Bone marrow (tissue), 2 donors: ENCODE measurements around the gene POMT2.
"Not testable (repeated sequence)": the region's sequence is repeated elsewhere in the genome, so short reads cannot be mapped to it uniquely, and the experiment has no call there.

Experiments
- DNase-seq, 2 donors: peaks; one replicate each; lab custom pipeline; 2025; lab: John Stamatoyannopoulos, UW

Gene POMT2

DNA sequence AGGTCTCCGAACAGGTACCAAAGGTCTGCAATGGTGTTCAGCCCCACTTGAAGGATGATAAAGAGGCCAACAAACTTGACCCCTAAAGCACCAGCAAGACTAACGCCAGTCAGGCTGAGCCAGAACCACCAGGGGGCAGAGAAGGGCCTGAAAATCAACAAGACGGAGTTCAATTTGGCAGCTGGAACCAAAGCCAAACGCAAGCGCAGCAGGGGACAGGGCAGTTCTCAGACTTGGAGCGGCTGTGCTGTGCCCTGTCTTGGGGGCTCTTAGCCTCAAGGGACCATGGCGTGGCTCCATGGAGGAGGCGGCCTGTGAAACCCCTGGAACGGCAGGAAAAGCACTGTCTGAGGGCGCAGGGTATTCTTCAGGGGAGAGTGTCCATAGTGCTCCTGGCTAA lies 19.6 kb downstream of the POMT2 start:
- DNase-seq: peak; percentile 13 to 24

DNA sequence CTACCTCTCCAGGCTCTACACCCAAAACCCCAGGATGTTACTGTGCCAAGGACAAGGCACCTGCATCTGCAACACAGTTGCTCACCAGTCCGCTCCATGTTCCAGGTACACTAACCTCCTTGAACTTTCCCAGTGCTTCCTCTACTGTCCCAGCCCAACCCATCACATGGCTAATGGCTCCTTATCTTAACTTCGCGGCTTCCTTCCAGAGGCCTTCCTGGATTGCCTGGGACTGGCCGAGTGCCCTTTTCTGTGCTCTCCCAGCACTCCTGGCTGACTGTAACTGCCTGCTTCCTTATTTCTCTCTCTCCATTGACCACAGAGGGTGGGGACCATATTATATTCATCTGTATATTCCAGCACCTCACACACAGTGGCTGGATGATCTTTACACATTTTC lies 20.9 kb downstream of the POMT2 start:
- no peak for DNase-seq

DNA sequence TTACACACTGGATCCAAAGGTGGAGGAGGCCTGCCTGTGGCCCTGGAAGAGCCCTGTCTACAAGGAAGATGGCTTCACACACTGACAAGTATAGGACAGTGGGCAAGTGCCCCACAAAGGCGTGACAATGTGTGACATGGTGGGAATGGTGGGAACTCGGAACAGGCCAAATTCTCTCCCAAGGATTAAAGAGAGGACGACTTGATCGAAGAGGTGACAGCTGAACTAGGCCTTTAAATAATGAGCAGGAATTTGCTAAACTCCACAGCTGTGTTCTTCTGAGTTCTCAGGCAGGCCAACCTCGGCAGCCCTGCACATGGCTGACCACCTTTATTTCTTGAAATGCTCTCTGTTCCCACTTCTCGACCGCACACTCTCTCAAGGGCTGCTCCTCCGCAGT lies 23.8 kb downstream of the POMT2 start:
- no peak for DNase-seq

DNA sequence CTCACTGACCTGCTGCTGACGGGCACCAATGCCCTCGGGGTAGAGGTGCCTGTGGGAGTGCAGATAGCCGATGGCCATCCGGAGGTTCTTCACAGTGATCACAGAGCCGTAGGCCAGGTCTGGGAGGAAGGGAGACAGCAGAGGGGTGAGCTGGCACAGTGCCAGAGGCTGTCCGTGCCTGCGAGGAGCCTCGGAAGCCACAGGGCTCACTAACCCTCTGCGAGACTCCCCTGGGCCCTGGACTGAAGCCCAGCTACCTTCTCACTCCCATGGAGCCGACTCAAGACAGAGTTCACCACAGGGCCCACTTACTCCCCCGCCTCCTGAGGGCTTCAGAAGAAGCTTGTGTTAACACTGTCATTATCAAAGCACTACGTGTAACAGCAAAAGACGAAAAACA lies 24.5 kb downstream of the POMT2 start:
- DNase-seq: no peak

DNA sequence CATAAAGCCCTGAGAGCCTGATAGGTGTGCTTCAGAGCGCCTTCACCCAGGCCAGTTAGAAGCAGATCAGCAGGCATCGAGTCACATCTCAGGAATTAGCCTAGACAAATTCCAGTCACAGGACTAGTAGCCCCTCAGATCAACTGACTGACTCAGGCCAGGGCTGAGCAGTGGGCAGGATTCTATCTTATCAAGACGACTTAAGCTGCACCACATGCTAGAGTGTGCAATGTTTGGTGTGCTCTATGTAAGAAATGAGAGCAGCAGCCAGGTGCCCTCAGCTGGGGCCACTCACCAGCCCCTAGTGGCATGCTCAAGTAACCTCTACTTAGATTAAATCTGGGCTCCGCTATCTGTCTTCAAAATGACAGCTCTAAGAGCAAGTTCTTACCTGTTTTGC lies 30.0 kb downstream of the POMT2 start:
- no peak for DNase-seq

DNA sequence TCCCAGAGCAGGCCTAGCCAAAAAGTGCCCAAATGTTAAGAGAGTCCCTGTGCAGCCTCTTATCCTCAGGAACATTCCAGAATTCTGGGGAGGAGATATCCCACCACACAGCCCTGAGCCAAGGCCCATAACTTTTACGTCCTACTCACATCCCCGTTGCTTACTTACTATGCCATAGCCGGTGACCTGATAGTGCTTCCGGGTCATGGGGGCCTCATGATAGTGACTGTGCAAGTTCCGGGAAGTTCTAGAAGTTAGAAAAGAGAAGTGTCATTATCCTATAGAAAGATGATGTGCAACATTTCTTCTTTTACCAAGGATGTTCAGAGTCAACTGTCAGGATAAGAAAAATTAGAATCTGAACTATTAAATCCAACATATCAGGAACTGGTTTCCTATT lies 34.1 kb downstream of the POMT2 start:
- no peak for DNase-seq

GRCh38 chr14:77284466-77284865 lies 36.2 kb downstream of the POMT2 start:
- DNase-seq: no peak

DNA sequence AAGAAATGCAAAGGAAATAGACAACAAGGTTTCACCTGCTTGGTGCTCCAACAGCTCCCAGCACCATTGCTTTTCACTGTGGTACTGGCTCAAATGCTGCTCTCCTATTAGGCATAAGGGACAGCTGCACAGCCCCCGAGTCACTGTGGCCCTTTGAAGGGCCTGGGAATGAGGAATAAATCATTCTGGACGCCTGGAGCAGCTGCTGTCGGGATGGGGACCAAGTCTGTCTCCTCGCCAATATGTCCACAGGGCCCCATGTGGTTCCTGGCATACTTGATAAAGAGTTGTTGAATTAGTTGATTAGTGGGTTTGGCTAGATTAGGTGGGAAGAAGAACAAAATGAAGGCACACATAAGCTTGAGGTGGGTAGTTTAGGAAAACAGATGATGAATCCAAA lies 36.6 kb downstream of the POMT2 start:
- DNase-seq: no peak

DNA sequence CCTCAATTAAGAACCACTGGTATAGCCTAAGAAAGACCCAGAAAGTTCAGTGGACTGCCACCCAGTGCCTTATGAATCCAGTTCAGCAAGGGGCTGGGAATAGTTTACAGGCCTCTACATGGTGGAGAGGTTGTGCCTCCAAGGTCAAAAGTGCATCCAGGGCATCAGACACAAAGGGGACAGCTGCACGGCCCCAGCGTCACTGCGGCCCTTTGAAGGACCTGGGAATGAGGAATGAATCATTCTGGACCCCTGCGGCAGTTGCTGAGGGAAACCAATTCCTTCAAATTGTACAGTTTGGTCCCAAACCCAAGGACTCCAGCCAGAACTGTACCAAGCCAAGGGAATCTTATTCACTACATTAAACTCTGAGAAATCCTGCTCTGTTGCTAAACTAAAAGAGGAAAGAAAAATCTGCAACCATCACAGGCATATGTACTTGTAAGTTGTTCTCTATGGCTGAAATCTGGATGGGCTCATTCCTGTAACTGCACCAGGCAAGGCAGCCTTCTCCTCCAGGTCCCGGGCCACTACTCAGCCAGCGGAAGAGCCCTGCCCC lies 38.8 kb downstream of the POMT2 start:
- DNase-seq: no peak

DNA sequence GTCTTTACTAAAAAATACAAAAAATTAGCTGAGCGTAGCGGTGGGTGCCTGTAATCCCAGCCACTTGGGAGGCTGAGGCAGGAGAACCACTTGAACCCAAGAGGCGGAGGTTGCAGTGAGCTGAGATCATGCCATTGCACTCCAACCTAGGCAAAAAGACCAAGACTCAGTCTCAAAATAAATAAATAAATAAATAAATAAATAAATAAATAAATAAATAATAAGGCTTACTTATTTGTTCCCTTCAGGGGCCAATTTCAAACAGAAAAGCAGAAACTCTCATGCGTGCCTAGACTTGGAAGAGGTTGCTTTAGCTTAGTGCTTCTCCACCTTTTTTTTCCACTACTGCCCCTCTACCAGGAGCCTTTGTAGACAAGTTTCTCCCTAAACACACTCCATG lies 39.8 kb downstream of the POMT2 start:
- not testable (repeated sequence) for DNase-seq

GRCh38 chr14:77279719-77280118 lies 41.0 kb downstream of the POMT2 start:
- no peak for DNase-seq

DNA sequence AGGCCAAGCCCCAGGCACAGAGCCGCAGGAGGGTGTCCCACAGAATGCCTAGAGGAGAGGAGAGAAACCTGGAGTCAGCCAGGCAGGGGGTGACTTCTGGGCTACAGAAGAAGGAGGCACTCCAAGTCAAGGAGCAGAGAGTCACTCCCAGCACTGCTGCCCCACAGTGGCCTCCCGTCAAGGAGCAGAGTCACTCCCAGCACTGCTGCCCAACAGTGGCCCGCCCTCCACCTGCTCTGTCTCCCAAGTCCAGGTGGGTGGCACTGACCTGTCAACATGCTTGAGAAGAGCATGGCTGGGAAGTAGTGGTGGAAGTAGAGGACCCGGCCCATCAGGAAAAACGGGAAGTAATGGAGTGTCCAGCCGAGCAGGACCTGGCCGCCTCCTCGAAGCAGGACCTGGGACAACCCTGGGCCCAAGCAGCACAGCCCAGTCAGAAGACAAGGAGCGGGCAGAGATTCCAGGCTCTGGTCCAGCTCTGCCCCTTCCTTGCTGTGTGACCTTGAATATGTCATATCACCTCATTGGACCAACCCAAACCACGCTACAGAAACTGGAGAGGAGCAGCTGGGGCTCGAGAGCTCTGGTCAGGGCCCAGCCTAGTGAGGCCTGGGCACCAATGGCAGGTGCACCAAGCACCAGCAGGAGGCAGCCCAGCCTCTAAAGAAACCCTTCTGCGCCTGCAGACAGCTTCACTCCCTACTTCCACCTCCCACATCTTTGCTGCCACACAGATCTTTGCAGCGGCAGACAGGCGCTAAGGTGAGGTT lies 42.0 kb downstream of the POMT2 start:
- DNase-seq: no peak

- DNase-seq: no peak
These were observed 43.7 kb downstream of the POMT2 start for GRCh38 chr14:77276959-77277358.

GRCh38 chr14:77276295-77276935 lies 44.3 kb downstream of the POMT2 start:
- no peak for DNase-seq

DNA sequence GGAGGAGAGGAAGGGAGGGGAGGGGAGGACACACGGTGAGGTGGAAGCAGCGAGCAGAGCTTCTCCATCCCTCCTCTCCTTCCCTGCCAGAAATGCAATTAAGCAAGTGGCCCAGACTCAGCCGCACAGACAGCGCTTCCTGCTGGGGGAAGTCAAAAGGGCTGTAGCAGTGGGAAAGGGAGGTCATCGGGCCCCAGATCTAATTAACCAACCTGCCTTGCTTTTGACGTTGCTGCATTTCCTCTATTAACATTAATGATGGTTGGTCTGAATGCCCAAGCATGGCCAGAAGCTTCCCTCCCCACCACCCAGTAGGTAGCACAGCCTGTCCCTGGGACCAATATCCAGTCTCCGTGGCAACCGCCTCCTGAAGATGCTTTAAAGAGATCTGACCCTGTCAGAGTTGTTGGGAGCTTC lies 45.1 kb downstream of the POMT2 start:
- no peak for DNase-seq

DNA sequence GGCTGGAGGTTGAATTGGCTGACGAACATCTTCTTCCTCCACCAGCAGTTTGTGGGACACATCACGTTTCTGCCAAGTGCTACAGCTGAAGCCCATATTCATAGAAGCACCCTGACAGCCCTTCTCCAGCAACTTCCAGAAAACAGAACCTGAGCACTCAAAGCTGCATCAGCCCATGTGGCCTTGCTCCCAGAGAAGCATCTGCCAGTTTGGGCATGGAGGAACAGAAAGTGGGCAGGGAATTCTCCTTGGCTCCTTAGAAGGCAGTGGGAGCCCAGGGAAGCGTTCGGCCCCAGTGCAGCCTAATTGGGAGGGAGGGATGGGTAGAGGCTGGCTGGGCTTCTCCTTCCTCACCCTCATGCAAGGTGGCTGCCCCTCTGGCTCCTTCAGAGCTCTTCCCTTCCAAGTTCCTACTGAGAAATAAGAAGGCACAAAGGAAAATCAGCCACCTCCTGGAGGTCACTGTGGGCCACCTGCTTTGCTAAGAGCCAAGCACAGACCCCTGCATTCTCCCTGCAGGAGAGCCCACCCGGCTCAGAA lies 45.6 kb downstream of the POMT2 start:
- DNase-seq: no peak

DNA sequence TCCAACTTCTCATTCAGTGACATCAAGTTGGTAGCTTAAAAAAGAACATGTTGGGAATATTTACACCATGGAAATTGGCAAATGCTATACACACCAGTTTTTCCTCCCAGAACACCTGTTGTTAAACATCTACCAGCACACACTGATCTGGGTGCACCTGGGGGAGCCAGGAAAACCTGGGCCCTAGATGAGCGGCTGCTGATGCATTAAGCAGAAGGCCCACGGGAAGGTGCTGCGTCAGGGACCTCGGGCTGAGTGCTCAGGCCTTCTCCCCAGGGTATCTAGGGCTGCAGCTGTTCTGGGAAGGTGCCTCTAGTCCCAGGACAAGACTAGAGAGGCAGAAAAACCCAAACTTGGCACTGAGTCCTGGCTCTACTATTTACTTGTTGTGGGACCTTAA lies 46.9 kb downstream of the POMT2 start:
- no peak for DNase-seq

DNA sequence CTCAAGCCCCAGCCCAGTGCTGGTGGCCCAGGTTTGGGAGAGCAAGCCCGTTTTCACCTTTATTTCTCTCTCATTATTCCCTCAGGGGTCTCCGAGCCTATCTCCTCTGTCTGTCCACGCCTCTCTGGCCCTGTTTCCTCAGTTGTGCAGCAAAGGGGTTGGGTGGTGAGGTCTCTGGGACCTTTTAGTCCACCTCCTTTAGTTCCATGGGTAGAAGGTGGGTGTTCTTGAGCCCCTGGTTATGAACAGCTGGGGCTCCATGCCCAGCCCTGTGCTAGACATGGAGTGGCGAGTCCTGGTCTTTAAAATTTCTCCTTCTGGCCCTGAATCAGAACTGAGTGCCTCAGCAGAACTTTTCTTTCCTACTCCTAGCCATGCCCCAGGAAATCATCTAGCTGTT lies 48.4 kb downstream of the POMT2 start:
- DNase-seq: no peak

DNA sequence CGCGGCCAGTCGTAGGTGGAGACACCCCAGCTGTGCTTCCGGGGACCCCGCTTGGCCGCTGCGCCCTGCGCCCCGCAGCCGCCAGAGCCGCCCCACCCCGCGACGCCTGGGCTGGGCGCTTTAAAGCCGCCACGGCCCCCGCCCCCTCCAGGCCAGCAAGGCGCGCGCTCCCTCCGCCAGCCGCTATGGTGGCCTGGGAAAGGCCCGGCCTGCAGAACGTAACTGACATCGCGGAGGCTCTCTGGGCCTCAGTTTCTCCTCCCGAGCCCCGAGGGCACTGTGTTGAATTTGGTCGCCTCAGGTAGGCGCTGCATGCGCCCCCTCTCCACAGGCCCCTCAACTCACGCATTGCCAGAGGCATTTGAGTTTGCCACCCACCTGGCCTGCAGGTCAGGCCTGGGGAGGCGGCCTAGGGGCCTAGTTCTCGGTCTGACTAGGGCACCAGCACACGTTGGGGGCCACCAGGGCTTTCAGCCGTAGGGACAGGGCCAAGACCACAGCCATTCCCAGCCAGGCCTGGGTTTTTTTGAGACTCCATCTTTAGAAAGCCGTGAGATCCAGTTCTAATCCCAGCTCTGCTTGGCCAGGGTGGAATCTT lies 49.5 kb downstream of the POMT2 start, which contains the start of gene NGB:
NGB (minus strand) TSS at position 94 of the 598 bp plus-strand sequence. CDS start 269 bp downstream, outside the sequence.
- DNase-seq: no peak

- no peak for DNase-seq
These were observed 50.1 kb downstream of the POMT2 start for GRCh38 chr14:77270361-77271112.

DNA sequence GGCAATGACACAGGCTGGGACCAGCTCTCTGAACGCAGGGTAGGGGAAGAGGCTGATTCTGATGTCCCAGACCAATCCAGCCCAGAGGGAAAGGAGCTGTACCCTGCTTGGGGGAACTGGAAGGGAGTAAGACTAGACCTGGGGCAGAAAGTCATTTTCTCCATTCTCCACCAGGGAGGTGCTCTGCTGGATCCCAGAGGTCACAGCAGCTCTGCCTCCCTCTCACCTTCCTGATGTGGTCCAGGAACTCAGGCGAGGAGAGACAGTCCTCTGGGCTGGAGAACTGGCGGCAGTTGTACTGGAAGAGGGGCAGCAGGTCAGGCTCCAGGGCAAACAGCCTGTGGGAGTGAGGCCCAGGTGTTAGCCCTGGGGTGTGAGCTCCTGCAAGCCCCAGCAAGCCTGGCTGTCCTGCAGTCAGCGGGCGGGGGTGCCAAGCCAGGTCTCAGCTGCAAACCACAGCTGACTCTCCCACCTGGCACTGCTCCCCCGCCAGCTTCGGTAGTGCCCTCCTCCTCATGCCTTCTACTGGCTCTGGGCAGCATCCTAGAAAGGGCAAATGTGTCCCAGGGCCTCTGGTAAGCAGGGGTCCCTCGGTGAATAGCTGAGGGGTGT lies 51.6 kb downstream of the POMT2 start:
- no peak for DNase-seq
